ENCODE results near the gene HOXA7.

The HOXA7 gene

DNA sequence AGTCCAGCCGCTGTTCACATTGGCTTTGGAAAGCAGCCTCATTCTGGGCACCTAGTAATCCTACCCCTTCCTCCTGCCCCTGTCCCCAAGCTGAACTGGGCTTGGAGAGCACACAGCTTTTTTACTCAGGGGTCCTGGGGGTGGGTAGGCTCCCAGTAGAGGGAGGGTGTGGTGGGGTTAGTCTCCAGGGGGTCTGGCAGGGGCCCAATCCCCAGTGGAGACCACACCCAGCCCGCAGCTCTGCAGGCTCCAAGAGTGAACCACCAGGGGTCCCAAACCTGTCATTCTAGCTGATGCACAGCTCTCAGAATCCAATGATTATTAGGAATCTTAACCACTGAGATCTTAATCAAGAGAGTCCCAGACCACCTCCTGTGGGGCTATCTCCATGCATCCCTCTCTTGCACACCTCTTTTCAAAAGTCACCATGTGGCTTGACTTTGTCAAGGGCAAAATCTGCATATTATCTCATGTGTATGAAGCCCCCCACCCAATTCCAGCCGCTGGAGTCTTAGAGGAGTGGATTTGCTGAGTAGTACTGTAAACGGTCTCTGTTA is 25.9 kb upstream of the HOXA7 start:
- no peak for DNase-seq (ENCODE audit: low read depth)

DNA sequence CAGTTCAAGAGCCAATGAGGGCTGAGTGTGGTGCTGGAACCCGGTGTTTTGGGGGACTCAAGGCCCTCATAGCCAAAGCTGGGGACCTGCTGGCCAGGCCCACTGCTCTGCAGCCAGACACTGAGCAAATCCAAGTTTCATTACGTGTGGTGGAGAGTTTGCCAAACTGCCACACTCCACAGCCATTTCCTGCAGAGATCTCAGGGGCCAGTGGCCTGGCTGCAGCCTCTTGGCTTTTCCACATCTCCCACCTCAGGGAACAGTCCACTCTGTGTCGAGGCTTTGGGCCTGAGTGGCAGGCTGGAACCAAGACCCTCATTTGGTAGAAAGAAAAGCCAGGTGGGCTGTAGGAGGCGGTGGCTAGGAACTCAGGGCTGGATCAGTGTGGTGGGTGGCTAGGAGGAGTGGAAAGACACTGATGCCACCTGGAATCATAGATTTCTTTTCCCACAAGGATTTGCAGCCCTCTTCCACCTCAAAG is 25.4 kb upstream of the HOXA7 start:
- DNase-seq (ENCODE audit: low read depth) = no peak

DNA sequence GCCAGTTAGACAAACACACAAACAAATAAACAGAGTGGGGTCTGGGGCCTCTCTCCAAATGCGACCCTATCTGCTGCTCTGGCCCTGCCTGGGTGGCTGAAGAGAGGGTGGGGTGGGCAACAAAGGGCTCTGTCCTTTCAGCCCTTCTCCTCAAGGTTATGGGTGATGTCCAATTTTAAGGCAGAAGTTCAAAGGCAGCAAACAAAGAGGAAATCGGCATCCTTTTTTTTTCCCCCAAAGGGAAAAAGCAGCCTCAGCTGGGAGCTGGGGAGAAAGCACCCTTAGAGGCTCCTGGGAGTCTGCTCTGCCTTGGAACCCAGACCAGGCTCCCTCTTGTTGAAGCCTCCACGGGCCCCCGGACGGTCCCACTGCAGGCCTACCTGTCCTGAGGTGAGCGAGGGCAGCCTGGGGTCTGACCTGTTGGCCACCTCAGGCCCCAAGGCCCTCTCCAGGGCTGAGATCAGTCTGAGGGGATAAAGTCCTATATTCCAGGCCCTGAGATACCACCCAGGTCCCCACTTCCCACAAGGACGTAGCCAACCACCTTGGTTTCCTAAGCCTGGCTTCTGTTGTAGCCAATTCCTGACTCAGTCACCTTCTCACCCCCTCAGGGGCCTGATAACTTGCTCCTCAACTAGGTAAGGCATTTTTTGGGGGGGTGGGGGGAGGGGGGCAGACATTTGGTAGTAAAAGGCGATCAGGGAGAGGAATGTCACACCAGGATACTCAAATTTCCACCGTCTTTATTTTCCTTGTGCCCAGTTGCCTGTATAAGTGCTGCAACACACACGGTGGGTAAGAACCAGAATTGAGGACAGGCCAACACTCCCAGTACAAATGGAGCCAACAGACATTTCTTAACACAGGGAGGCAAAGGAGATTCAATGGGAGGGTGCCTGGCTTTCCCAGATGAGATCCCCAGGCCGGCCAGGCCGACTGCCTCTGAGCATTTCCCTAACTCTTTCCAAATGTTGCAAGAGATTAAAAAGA is 24.3 kb upstream of the HOXA7 start:
- no peak for DNase-seq (ENCODE audit: low read depth)

- DNase-seq (ENCODE audit: low read depth) = peak; percentile 34
Observed at GRCh38 chr7:27179503-27180430, 23.3 kb upstream of the HOXA7 start.

DNA sequence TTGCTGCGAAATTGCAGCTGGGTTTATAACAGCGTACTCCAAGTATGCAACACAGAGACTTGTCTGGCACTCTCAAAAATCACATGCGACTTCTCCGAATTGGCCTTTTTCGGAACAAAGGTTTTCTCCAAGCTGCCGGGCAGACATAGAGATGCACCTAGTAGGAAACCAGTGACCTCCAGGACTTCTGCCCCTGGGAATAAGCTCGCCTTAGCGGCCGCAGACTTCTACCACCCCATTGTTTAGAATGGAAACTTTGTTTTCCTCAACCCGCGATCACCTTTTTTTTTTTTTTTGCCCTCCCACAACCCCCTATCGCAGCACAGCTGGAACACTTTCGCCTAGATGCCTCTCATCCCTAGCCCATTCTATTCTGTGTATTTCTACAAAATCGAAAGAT is 22.6 kb upstream of the HOXA7 start:
- no peak for DNase-seq (ENCODE audit: low read depth)

DNA sequence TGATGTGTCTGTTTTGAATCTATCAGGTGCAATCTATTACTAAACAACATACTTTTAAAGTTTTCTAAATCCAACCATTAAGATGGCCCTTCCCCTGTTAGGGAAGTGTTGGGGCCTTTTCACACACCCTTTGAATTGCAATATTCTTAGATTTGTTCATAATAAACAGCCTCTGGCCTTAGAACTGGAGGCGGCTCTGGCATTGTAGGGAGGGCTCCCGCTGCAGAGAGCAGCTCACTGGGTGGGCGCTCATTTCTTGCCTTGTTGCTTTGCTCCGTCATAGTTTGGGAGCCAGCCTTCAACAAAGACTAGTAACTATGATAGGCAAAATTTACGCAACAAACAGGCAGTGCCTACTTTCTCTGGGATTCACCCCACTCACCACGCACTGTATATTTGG is 21.9 kb upstream of the HOXA7 start:
- DNase-seq (ENCODE audit: low read depth) = no peak

DNA sequence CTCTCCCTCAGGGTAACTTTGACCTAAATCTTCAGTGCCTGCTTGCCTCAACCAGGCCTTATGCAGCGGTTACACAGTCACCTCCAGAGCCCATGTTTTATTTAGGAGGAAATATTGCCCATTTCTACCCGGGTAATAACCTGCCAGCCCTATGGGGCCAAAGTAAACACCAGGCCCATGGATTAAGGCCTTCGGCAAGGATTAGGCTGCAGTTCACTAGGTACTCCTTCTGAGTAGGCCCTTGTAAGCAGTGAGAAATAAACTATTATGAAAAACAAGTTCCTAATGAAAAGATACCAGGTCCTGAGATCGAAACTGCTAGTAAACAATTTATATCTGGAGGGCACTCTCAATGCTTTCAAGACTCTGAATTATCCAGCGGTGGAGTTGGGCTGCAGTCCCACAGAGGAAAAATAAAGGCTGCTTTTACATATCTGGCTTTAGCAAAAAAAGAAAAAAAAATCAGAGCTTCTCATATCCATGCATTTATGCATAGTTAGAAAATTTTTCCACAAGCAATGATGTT is 21.4 kb upstream of the HOXA7 start:
- no peak for DNase-seq (ENCODE audit: low read depth)

- no peak for DNase-seq (ENCODE audit: low read depth)
Observed at GRCh38 chr7:27176962-27177794, 20.7 kb upstream of the HOXA7 start.

DNA sequence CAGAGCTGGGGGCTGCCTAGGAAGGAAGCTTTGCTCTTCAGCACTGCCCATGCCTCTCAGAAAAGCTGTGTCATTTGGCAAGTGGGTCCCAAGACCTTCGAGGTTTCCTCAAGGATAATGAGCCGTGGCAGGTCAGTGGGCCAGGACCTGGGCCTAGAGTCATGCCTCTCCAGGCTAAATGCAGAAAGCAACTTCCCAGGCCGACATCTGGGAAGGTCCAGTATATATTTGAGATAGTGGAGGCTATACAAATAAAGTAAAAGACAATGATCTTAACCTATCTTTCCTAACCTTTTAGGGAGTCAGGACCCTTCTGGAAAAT is 20.0 kb upstream of the HOXA7 start:
- DNase-seq (ENCODE audit: low read depth) = no peak

- no peak for DNase-seq (ENCODE audit: low read depth)
Observed at GRCh38 chr7:27175626-27176523, 19.4 kb upstream of the HOXA7 start.

- DNase-seq (ENCODE audit: low read depth) = no peak
Observed at GRCh38 chr7:27174874-27175625, 18.6 kb upstream of the HOXA7 start.

GRCh38 chr7:27173956-27174873 is 17.7 kb upstream of the HOXA7 start, which contains the start of gene HOXA10:
HOXA10 (minus strand) TSS chr7:27174320; CDS start chr7:27174306, 14 bp downstream.
- DNase-seq (ENCODE audit: low read depth) = no peak

- DNase-seq (ENCODE audit: low read depth) = no peak
Observed at GRCh38 chr7:27173511-27173955, 17.1 kb upstream of the HOXA7 start.

- DNase-seq (ENCODE audit: low read depth) = no peak
Observed at GRCh38 chr7:27172823-27173510, 16.5 kb upstream of the HOXA7 start.

- DNase-seq (ENCODE audit: low read depth) = no peak
Observed at GRCh38 chr7:27172315-27172774, 15.9 kb upstream of the HOXA7 start.

DNA sequence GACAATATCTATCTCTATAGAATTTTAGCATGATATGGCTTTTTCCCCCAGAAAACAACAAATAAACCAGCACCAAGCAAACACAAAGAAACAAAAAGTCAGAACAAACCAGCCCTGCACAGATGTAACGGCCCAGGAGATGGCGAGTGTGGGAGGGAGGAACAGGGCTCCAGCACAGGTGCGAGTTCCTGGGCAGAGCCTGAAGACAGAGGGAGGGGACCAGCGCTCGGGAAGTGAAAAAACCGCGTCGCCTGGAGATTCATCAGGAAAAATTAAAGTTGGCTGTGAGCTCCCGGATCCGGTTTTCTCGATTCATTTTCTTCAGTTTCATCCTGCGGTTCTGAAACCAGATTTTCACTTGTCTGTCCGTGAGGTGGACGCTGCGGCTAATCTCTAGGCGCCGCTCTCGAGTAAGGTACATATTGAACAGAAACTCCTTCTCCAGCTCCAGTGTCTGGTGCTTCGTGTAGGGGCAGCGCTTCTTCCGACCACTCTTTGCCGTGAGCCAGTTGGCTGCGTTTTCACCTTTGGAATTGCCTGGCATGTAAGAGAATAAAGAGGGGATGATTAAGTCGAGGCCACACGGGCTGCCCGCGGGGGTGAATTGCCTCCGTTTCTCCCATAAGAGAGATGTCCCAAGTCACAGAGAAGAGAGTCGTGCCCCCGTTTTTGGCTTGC is 15.3 kb upstream of the HOXA7 start:
- no peak for DNase-seq (ENCODE audit: low read depth)

GRCh38 chr7:27171325-27171636 is 14.8 kb upstream of the HOXA7 start:
- DNase-seq (ENCODE audit: low read depth) = no peak

Data from activated T-helper 9 cell treated with anti-CD3 and anti-CD28 coated beads, Interleukin-2, amount 50 U/mL, for 16 hours (primary cell).